NOMO-1 treated with dmso at 0.1 percent for 144 hours (cell line): ENCODE results near the gene IL12RB2.
"Not testable (repeated sequence)": the region's sequence is repeated elsewhere in the genome, so short reads cannot be mapped to it uniquely, and the experiment has no call there.

Source experiments
- DNase-seq: peaks from one replicate; lab custom pipeline; 2025; ENCODE audit not compliant: unreplicated experiment; lab: John Stamatoyannopoulos, UW

The IL12RB2 gene

GRCh38 chr1:67430358-67431155 is 122.9 kb downstream of the IL12RB2 start, which contains the start of gene SERBP1:
SERBP1 (minus strand) TSS chr1:67430402; CDS start chr1:67430300, 102 bp downstream.
- peak; percentile 97 for DNase-seq

DNA sequence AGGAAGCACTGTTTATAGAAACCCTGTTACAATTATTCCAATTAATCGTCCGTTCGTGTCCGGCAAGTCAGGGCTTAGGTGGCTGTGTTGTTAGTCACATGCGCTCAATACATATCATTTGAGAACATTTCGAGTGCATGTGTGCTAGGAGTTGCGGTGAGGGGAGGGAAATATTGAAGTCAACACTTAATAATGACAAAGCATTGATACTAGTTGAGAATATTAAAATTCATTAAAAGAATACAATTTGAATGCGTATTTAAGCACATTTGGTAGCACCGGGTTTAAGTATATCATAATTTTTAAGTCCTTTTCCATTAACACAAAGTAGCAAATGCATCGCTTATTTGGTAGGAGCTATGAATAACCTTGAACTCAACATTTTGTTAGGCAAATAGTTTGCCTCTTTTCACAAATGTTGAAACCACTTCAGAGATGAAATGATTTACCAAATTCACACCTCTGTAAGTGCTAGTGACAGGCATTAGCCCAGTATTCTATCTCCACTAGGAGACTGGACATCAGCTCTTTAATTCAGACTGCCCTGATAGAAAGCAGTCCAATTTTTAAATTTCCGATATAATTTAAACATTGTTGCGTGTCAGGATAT is 123.6 kb downstream of the IL12RB2 start:
- no peak for DNase-seq

GRCh38 chr1:67431869-67432578 is 124.4 kb downstream of the IL12RB2 start:
- DNase-seq, result no peak

GRCh38 chr1:67432745-67433144 is 125.1 kb downstream of the IL12RB2 start:
- no peak for DNase-seq

- peak; percentile 76 for DNase-seq
These were observed 126.2 kb downstream of the IL12RB2 start for GRCh38 chr1:67433837-67434236.

DNA sequence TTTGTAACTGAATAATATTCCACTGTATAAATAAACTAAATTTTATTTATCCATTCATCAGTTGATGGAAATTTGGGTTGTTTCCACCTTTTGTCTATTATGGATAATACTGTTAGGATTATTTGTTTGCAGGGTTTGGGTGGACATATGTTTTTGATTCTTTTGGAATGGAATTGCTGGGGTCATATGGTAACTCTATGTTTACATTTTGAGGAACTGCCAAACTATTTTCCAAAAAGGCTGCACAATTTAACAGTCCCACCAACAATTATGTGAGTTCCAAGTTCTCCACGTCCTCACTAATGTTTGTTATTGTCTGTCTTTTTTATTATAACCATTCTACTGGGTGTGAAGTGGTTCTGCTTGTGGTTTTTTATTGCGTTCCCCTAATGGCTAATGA is 126.8 kb downstream of the IL12RB2 start:
- DNase-seq, result no peak

GRCh38 chr1:67436511-67437055 is 128.9 kb downstream of the IL12RB2 start:
- no peak for DNase-seq

DNA sequence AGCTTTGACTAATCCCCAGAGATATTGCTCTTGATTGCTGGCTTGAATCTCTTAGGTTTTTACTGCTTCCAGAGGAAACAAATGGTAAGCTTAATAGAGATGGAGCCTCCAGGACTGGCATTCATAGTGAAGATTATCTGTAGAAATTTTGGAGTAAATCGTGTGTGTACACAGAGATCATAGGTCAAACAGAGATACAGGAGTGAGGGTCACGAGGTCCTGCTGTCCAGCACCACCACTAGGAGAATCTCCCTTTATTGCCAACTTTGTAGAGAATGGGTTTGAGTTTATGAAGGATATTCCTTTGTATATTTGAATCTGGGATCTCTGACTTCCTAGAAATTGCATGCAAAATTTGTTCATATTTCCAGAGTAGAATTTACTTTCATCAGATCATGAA is 130.3 kb downstream of the IL12RB2 start:
- no peak for DNase-seq

- no peak for DNase-seq
These were observed 131.8 kb downstream of the IL12RB2 start for GRCh38 chr1:67439277-67440029.

GRCh38 chr1:67440339-67440738 is 132.7 kb downstream of the IL12RB2 start:
- no peak for DNase-seq

DNA sequence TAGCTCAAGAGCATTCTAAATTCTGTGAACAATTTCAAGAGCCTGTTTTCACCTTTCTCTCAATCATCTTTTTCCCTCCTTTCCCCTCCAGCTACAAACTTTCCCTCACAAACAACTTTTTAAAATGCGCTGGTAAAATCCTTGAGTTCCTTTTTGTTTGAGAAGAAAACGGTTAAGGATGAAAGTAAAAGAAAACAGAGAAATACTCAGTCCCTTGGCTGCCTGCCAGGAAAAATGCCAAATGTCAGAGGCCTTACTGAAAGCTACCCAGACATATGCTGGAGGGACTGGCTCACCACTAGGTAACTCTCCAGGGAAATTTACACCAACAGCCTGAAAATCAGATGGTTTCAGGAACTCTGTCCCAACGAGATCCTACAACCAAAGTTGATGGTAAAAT is 133.5 kb downstream of the IL12RB2 start:
- DNase-seq, result no peak

- DNase-seq, result no peak
These were observed 134.1 kb downstream of the IL12RB2 start for GRCh38 chr1:67441739-67442281.

DNA sequence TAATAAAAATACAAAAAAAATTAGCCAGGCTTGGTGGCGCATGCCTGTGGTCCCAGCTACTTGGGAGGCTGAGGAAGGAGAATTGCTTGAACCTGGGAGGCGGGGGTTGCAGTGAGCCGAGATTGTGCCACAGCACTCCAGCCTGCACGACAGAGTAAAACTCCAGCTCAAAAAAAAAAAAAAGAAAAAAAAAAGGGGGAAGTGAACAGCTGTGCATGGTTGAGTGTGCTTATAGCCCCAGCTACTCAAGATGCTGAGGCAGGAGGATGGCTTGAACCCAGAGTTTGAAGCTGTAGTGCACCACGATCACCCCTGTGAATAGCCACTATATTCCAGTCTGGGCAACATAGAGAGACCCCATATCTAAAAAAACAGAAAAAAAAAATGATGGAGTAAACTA is 138.3 kb downstream of the IL12RB2 start:
- not testable (repeated sequence) for DNase-seq
